Spleen (tissue), 7 donors: ENCODE results near the gene IL18BP.

Experiments used
- CTCF ChIP-seq, 11 experiments: fragments of 200-600 bp in 7 of 11; fragments of 450-650 bp in 4 of 11; sonication (generic) in 4 of 11; IDR thresholded peaks in 8 of 11; conservative IDR thresholded peaks in 3 of 11; 1 replicate in 7 of 11; 2 replicates in 4 of 11; pipeline versions ENCODE4 v1.4.0 to v1.8.0; 2016 to 2021; ENCODE audit warnings: antibody characterized with exemption in 11 of 11, inconsistent platforms in 4 of 11, mild to moderate bottlenecking in 1 of 11
- POLR2A ChIP-seq, 3 donors: fragments of 450-650 bp; IDR thresholded peaks; one replicate each; pipeline ENCODE4 v1.5.1; 2017; ENCODE audit warnings: antibody characterized with exemption in 3 of 3, mild to moderate bottlenecking in 1 of 3
- donor health status: DM: no; HTN: no; CAD: no; lungs with moderate emphysema.
- donor health status: DM: no; HTN: no; CAD: no.
- donor health status: DM: no; HTN: no; CAD: no.

GRCh38 chr11:72039031-72039855, 40.5 kb downstream of the IL18BP start:
- TF ChIP-seq CTCF (IDR thresholded peaks at IDR 0.05 in 8 of 11, conservative IDR thresholded peaks at IDR 0.05 in 3 of 11) (no peak), POLR2A (IDR thresholded peaks at IDR 0.05) (no peak)
